Endodermal cell (in vitro differentiated cells): Measurements from ENCODE around the gene TRABD2B. TPM values are rescaled to one million over a fixed set of nuclear protein-coding genes. Genes with fewer than 3 reads are reported as not detected.

Experiments used
- DNase-seq: peaks from one replicate; pipeline ENCODE4 v3.0.0-alpha.2; 2017
- H3K27ac ChIP-seq: 2 replicates; pipeline ENCODE4 v1.5.1; 2013; ENCODE audit warnings: mild to moderate bottlenecking, low read depth, low read length, moderate library complexity
- H3K27me3 ChIP-seq: 2 replicates; pipeline ENCODE4 v1.6.1; 2013; ENCODE audit warnings: mild to moderate bottlenecking, low read length, moderate library complexity; ENCODE audit not compliant: insufficient read depth, control insufficient read depth, poor library complexity, severe bottlenecking
- H3K36me3 ChIP-seq: 2 replicates; pipeline ENCODE4 v1.7.0; 2013; ENCODE audit warnings: mild to moderate bottlenecking, low read length, moderate library complexity; ENCODE audit not compliant: control insufficient read depth, insufficient read depth
- H3K4me1 ChIP-seq: one replicate; pipeline ENCODE4 v1.7.0; 2013; ENCODE audit warnings: low read length; ENCODE audit not compliant: control insufficient read depth, insufficient read depth
- H3K4me3 ChIP-seq: 2 replicates; pipeline ENCODE4 v1.5.1; 2013; ENCODE audit warnings: mild to moderate bottlenecking, low read length, moderate library complexity
- H3K9ac ChIP-seq: 2 replicates; pipeline ENCODE4 v1.6.1; 2013; ENCODE audit warnings: mild to moderate bottlenecking, low read length, moderate library complexity; ENCODE audit not compliant: poor library complexity, severe bottlenecking; ENCODE audit errors: extremely low read depth
- H3K9me3 ChIP-seq: 2 replicates; pipeline ENCODE4 v1.6.1; 2013; ENCODE audit warnings: mild to moderate bottlenecking, low read length, moderate library complexity; ENCODE audit not compliant: control insufficient read depth
- H3K27ac Mint-ChIP-seq: 2 replicates; pipeline ENCODE4 v1.8.0; 2020; ENCODE audit warnings: mixed read lengths
- H3K27me3 Mint-ChIP-seq: 2 replicates; pipeline ENCODE4 v1.8.0; 2021; ENCODE audit warnings: mild to moderate bottlenecking, mixed read lengths; ENCODE audit not compliant: insufficient read depth
- H3K36me3 Mint-ChIP-seq: 2 replicates; pipeline ENCODE4 v1.8.0; 2020; ENCODE audit warnings: low read depth, mixed read lengths
- H3K4me1 Mint-ChIP-seq: 2 replicates; pipeline ENCODE4 v1.8.0; 2020; ENCODE audit warnings: mixed read lengths
- H3K4me3 Mint-ChIP-seq: 2 replicates; pipeline ENCODE4 v1.8.0; 2020; ENCODE audit warnings: mild to moderate bottlenecking, moderate library complexity, mixed read lengths
- H3K9me3 Mint-ChIP-seq: 2 replicates; pipeline ENCODE4 v1.8.0; 2020; ENCODE audit warnings: mild to moderate bottlenecking, mixed read lengths
- WGBS, 2 experiments: methylation state at CpG; one replicate each; pipeline versions ENCODE4 v1.1.5 to v1.1.7; 2013; ENCODE audit warnings: missing lambda C conversion rate in 2 of 2, mixed read lengths in 1 of 2; ENCODE audit not compliant: insufficient coverage in 1 of 2, insufficient read length in 1 of 2; 5-methylcytosine and 5-hydroxymethylcytosine counted together
- total RNA-seq, 2 donors: library from RNA; stranded (reverse); fragmentation: NEBNext Ultra II Directional in 1 of 2; extraction: Animal tissue kit (Norgen Biotek cat#: 25700) in 1 of 2; gene quantifications; 2 replicates in 1 of 2; 3 replicates in 1 of 2; pipeline ENCODE4 v1.2.1, GENCODE V29; 2021
- TF ChIP-seq, protein P1 (sequence below): fragments of 200-600 bp; sonication (generic); conservative IDR thresholded peaks from 2 replicates; pipeline ENCODE4 v1.5.0; 2021; ENCODE audit warnings: antibody characterized with exemption, mild to moderate bottlenecking

The TRABD2B gene
- total RNA-seq, 2 donors from 2014 or later: 24.4 to 28.0 TPM

DNA sequence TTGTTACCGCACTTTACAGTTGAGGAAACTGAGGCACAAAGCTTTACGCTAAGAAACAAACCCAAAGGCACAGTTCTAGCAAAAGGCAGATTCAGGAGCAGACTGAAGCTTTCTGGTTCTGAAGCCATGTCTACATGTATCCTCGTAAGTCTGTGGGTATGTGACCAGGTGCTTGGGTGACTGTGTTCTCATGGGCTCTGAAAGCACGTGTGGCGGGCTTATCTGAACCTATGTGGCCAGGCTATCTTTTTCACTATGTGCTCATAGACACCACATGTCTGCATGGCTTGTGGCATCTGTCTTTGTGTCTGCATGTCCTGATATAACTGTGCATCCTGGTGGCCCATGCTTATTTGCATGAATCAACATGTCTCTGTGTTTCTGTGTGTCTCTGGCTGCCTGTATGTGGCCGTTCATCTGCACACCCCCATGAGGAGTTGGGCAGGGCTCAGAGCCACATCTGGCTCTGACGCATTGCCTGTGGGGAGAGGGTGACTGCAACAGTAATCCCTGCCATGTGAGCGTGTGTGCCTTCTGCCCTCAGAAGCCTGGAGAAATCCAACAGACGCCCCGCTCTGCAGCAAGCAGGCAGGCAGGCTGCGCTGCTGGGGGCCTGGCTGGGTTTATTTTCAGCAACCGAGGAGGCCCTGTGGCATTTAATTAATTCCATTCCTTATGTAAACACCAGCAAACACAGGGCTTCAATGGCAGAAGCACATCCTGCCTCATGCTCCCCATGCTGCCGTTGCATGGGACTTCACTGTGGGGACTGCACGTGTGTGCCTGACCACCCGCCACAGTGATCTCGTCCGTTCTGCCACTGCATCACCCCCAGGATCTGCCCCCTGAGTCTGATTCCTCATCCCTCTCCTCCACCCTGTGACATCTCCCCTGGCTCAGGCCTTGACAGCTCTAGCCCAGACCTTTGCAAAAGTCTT lies 115.4 kb downstream of the TRABD2B start:
- Histone ChIP-seq H3K4me1 (no peaks in the 10 kb centered on the region), H3K36me3 (peaks cover 18% of the 10 kb centered on the region), H3K4me3 (no peak overlapping the region), H3K27me3 (no peaks in the 10 kb centered on the region), H3K9ac (no peak overlapping the region), H3K9me3 (no peaks in the 10 kb centered on the region), H3K27ac (no peak overlapping the region)
- TF ChIP-seq, protein P1, sequence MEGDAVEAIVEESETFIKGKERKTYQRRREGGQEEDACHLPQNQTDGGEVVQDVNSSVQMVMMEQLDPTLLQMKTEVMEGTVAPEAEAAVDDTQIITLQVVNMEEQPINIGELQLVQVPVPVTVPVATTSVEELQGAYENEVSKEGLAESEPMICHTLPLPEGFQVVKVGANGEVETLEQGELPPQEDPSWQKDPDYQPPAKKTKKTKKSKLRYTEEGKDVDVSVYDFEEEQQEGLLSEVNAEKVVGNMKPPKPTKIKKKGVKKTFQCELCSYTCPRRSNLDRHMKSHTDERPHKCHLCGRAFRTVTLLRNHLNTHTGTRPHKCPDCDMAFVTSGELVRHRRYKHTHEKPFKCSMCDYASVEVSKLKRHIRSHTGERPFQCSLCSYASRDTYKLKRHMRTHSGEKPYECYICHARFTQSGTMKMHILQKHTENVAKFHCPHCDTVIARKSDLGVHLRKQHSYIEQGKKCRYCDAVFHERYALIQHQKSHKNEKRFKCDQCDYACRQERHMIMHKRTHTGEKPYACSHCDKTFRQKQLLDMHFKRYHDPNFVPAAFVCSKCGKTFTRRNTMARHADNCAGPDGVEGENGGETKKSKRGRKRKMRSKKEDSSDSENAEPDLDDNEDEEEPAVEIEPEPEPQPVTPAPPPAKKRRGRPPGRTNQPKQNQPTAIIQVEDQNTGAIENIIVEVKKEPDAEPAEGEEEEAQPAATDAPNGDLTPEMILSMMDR: no peak
- 92 to 96% methylated on average over 12 to 17 of the region's 17 CpGs for WGBS, 2 experiments
- H3K4me3 Mint-ChIP-seq: no peak overlapping the region
- H3K4me1 Mint-ChIP-seq: peaks cover 1% of the 10 kb centered on the region
- peaks cover 2% of the 10 kb centered on the region for H3K36me3 Mint-ChIP-seq
- H3K9me3 Mint-ChIP-seq: no peaks in the 10 kb centered on the region
- no peak for DNase-seq
- H3K27me3 Mint-ChIP-seq: no peaks in the 10 kb centered on the region
- H3K27ac Mint-ChIP-seq: no peak overlapping the region

DNA sequence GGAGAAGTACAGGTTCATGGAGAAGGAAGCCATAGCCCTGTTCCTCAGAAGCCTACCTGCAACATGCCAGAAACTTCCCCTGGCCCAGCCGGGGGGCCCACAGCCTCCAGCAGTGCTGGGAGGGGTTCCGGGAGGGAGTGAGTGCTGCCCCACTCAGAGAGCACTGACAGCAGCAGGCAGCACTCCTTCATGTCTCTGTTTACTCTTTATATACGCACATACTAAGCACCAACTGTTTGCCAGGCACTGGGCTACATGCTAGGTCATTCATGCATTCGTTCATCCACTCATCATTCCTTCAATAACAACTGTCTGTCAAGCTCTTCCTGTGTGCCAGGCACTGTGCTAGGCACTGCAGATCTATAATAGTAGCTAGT lies 120.6 kb downstream of the TRABD2B start:
- 88 to 91% methylated on average over 2 to 4 of the region's 4 CpGs for WGBS, 2 experiments

DNA sequence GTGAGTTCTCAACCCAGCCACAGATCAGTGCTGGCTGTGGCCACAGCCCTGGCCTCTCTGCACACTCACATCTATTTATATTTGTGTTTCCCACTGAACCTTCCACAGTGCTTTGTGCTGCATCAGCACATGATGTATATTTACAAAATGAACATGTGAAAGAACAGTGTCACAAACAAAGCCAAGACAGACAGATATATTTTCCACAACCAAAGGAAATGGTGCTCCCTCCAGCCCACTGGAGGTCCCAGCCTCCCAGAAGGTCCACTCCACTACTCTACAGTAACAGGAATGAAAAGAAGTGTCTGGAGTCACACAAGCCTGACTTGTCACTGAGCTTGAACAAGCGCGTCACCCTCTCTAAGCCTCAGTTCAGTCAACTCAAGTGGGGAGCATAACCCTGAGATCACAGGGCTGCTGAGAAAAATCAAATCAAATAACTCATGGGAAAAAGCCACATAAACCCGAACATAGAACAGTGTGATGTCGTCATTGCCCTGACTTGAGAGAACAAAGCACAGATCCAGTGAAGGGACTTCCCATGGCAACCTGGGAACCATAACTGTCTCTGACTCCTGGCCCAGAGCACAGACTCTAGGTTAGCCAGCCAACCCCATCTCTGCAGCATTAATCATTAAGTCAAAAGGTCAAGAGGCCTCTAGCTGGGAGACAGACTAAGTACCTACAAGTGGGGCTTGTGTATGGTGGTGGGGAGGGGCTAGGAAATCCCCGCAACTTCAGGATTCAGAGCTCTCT lies 121.2 kb downstream of the TRABD2B start:
- no peaks in the 10 kb centered on the region for H3K27me3 Mint-ChIP-seq
- H3K36me3 Mint-ChIP-seq: no peaks in the 10 kb centered on the region
- 77 to 92% methylated on average over 4 to 5 of the region's 5 CpGs for WGBS, 2 experiments
- Histone ChIP-seq H3K9ac (no peak overlapping the region), H3K27ac (peak overlapping the region; percentile 33), H3K36me3 (peaks cover 21% of the 10 kb centered on the region), H3K27me3 (no peaks in the 10 kb centered on the region), H3K4me1 (peaks cover 14% of the 10 kb centered on the region), H3K4me3 (no peak overlapping the region), H3K9me3 (no peaks in the 10 kb centered on the region)
- TF ChIP-seq, protein P1: no peak
- no peak for DNase-seq
- H3K9me3 Mint-ChIP-seq: no peaks in the 10 kb centered on the region
- no peak overlapping the region for H3K4me3 Mint-ChIP-seq
- H3K4me1 Mint-ChIP-seq: peaks cover 44% of the 10 kb centered on the region
- H3K27ac Mint-ChIP-seq: no peak overlapping the region

More for the DNA sequence above, 120.6 kb downstream of the TRABD2B start:
- no peak overlapping the region for H3K9ac ChIP-seq
- no peaks in the 10 kb centered on the region for H3K9me3 ChIP-seq
- H3K36me3 ChIP-seq: peaks cover 23% of the 10 kb centered on the region
- Mint-ChIP-seq H3K9me3 (no peaks in the 10 kb centered on the region), H3K27ac (no peak overlapping the region), H3K4me3 (no peak overlapping the region), H3K4me1 (peaks cover 44% of the 10 kb centered on the region), H3K36me3 (no peaks in the 10 kb centered on the region), H3K27me3 (no peaks in the 10 kb centered on the region)
- peaks cover 14% of the 10 kb centered on the region for H3K4me1 ChIP-seq
- H3K4me3 ChIP-seq: no peak overlapping the region
- H3K27me3 ChIP-seq: no peaks in the 10 kb centered on the region
- no peak overlapping the region for H3K27ac ChIP-seq
- no peak for DNase-seq
- TF ChIP-seq, protein P1: no peak
